Ishikawa (cell line): ENCODE measurements around the gene CHD9.

Experiments used
- CEBPB ChIP-seq: IDR thresholded peaks from 2 replicates; pipeline ENCODE4 v1.6.1; 2012
- CREB1 ChIP-seq: IDR thresholded peaks from 2 replicates; pipeline ENCODE4 v1.6.1; 2012; ENCODE audit warnings: low read depth
- EGR1 ChIP-seq: IDR thresholded peaks from 2 replicates; pipeline ENCODE4 v1.6.1; 2012
- EP300 ChIP-seq: IDR thresholded peaks from 2 replicates; pipeline ENCODE4 v1.6.1; 2012; ENCODE audit warnings: borderline replicate concordance
- FOXM1 ChIP-seq: IDR thresholded peaks from 2 replicates; pipeline ENCODE4 v1.6.1; 2012; ENCODE audit warnings: low read depth, borderline replicate concordance
- NFIC ChIP-seq: IDR thresholded peaks from 2 replicates; pipeline ENCODE4 v1.6.1; 2012
- RAD21 ChIP-seq: IDR thresholded peaks from 2 replicates; pipeline ENCODE4 v1.6.1; 2012; ENCODE audit warnings: low read depth
- TAF1 ChIP-seq: IDR thresholded peaks from 2 replicates; pipeline ENCODE4 v1.6.1; 2012; ENCODE audit warnings: low read depth, mild to moderate bottlenecking
- TCF12 ChIP-seq: IDR thresholded peaks from 2 replicates; pipeline ENCODE4 v1.6.1; 2012; ENCODE audit warnings: low read depth
- TEAD4 ChIP-seq: IDR thresholded peaks from 2 replicates; pipeline ENCODE4 v1.6.1; 2012
- YY1 ChIP-seq: IDR thresholded peaks from 2 replicates; pipeline ENCODE4 v1.6.1; 2012; ENCODE audit warnings: low read depth
- ZBTB7A ChIP-seq: IDR thresholded peaks from 2 replicates; pipeline ENCODE4 v1.6.1; 2012; ENCODE audit warnings: low read depth
- TF ChIP-seq, protein P1 (sequence below): IDR thresholded peaks from 2 replicates; pipeline ENCODE4 v1.6.1; 2012
- TF ChIP-seq, protein P2 (sequence below): IDR thresholded peaks from 2 replicates; pipeline ENCODE4 v1.6.1; 2012; ENCODE audit warnings: low read depth, mild to moderate bottlenecking
- TF ChIP-seq, protein P3 (sequence below): IDR thresholded peaks from 2 replicates; pipeline ENCODE4 v1.6.1; 2012

CHD9 gene

DNA sequence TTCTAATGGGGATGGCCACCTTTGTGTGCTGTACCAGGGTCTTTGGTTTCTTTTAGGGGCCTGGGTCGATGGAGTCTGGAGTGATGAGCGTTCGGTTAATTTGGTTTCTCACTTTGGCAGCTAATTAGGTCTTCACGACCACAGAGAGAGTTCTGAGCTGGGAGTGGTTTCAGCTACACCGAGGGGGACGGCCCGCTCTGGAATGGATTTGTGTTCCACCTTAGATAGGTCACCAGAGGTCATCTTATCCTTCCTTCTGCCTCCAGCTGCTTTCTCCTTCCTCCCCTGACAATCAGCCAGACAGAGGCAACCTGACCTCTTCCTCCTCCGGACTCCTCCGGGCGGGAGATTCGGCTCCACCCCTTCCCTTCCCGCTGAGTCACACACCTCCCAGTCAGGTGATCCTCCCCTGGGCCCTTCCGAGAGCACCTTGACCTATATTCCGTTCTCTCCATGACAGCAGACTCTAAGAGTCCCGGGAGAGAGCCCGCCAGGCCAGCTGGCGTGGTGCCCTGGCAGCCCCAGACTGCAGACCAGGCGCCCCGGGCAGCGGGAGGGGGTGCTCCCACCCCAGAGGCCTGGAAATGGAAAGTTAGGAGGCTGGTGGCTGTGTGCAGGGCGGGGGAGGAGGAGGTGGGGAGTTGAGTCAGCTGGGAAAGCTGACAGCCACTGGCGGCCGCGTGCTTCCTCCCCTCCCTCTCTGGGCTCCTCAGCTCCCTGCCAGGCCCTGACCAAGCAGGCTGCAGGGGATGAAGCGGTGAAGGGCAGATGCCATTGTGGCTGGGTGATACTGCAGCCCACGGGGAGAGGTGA, 44.7 kb downstream of the CHD9 start:
- TF ChIP-seq YY1 (peak; percentile 43), NFIC (peak; percentile 98), EGR1 (peak; percentile 83; the same call in 1 of the 2 replicates), FOXM1 (peak; percentile 86), TEAD4 (peak; percentile 56), EP300 (peak; percentile 94), ZBTB7A (peak; percentile 80; the same call in 1 of the 2 replicates), RAD21 (0 out of 2 replicates have a peak, but pooled peaks have one; percentile 8), TAF1 (0 out of 2 replicates have a peak, but pooled peaks have one; percentile 35), TCF12 (peak; percentile 96), CREB1 (0 out of 2 replicates have a peak, but pooled peaks have one; percentile 30), CEBPB (no peak)
- TF ChIP-seq, protein P1, sequence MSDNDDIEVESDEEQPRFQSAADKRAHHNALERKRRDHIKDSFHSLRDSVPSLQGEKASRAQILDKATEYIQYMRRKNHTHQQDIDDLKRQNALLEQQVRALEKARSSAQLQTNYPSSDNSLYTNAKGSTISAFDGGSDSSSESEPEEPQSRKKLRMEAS, result peak; percentile 89
- TF ChIP-seq, protein P2, sequence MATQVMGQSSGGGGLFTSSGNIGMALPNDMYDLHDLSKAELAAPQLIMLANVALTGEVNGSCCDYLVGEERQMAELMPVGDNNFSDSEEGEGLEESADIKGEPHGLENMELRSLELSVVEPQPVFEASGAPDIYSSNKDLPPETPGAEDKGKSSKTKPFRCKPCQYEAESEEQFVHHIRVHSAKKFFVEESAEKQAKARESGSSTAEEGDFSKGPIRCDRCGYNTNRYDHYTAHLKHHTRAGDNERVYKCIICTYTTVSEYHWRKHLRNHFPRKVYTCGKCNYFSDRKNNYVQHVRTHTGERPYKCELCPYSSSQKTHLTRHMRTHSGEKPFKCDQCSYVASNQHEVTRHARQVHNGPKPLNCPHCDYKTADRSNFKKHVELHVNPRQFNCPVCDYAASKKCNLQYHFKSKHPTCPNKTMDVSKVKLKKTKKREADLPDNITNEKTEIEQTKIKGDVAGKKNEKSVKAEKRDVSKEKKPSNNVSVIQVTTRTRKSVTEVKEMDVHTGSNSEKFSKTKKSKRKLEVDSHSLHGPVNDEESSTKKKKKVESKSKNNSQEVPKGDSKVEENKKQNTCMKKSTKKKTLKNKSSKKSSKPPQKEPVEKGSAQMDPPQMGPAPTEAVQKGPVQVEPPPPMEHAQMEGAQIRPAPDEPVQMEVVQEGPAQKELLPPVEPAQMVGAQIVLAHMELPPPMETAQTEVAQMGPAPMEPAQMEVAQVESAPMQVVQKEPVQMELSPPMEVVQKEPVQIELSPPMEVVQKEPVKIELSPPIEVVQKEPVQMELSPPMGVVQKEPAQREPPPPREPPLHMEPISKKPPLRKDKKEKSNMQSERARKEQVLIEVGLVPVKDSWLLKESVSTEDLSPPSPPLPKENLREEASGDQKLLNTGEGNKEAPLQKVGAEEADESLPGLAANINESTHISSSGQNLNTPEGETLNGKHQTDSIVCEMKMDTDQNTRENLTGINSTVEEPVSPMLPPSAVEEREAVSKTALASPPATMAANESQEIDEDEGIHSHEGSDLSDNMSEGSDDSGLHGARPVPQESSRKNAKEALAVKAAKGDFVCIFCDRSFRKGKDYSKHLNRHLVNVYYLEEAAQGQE, result no peak
- TF ChIP-seq, protein P3, sequence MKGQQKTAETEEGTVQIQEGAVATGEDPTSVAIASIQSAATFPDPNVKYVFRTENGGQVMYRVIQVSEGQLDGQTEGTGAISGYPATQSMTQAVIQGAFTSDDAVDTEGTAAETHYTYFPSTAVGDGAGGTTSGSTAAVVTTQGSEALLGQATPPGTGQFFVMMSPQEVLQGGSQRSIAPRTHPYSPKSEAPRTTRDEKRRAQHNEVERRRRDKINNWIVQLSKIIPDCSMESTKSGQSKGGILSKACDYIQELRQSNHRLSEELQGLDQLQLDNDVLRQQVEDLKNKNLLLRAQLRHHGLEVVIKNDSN, result peak; percentile 89

DNA sequence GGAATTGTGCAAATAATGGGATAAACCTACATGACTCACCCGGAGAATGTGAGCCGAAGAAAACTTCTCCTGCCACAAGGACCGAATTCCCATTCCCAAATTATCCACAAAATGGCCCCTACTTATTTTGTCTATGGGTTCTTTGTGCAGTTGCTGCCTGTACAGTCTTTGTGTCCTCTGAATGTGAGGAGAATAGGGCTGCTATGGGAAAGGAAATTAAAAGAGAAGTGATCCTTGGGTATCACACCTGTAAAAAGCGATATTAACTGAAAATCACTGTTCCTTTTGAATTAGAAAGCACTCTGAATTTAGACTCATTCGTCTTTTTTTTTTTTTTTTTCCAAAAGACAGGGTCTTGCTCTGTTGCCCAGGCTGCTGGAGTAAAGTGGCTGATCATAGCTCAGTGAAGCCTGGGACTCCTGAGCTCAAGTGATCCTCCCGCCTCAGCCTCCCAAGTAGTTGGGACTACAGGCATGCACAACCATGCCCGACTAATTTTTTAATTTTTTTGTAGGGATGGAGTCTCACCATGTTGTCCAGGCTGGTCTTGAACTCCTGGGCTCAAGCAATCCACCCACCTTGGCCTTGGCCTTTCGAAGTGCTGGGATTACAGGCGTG, 45.4 kb downstream of the CHD9 start:
- TF ChIP-seq EGR1, result no peak
- TF ChIP-seq RAD21, result no peak
- TF ChIP-seq YY1, result peak; percentile 5; the same call in 1 of the 2 replicates

DNA sequence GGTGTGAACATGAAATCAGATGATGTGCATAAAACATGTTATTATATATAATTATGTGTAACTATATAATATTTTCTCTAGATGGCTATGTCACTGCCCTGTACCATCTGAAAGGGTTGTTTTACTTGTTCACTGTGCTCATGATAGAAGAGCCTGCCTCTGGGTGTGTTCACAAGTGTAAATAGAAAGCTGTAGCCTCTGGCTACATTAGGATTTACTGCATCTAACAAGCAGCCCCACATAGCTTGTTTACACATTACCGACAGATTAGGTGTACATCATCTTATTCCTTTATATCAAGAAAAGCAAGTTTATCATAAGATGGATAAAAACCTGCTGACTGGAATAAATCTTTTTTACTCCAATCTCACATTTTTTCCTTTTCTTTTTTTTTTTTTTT, 46.1 kb downstream of the CHD9 start:
- TF ChIP-seq EGR1 (no peak), TCF12 (no peak)

DNA sequence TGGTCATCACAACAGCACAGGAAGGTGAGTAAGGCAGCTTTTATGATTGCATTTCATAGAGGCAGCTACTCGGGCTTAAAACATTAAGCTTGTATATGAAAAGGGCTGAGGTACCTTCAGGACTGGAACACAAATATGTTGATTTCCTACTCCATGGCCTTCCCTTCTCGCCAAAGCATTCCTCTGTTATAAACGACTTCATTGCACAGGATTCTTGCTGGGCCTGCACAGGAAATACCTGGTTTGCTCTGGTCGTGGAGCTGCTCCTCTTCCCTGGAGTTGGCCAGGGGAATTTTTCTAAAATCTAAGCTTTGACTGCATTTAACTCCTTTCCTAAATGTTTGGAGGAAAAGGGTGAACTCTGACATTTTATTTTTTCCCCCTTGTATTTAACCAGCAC, 49.0 kb downstream of the CHD9 start:
- TF ChIP-seq NFIC (no peak), CEBPB (no peak)
- TF ChIP-seq, protein P2, result no peak

DNA sequence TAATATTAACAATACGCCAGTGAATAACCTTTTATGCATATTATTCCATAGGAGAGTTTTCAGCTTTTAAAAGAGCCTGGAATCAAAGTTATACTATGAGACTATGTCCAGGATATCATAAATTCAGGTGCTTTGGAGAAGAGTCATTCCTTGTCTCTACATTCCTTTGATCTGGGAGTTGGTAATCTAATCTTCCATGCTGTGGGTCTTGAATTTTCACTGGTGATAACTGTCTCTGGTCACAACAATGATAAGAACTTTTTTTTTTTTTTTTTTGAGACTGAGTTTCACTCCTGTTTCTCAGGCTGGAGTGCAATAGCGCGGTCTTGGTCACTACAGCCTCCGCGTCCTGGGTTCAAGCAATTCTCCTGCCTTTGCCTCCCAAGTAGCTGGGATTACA, 50.8 kb downstream of the CHD9 start:
- TF ChIP-seq, protein P2, result no peak
- TF ChIP-seq FOXM1, result no peak
- no peak for TF ChIP-seq CEBPB
- TF ChIP-seq TAF1, result no peak
- TF ChIP-seq EP300, result no peak
- TF ChIP-seq, protein P3, result no peak
- TF ChIP-seq ZBTB7A, result no peak
- TF ChIP-seq, protein P1, result no peak
- TF ChIP-seq TEAD4, result no peak
- TF ChIP-seq CREB1, result no peak
- TF ChIP-seq EGR1, result no peak
- no peak for TF ChIP-seq YY1
- no peak for TF ChIP-seq TCF12
- no peak for TF ChIP-seq NFIC
- no peak for TF ChIP-seq RAD21
